LHCN-M2 (cell line): Measurements from ENCODE around the gene ABR. TPM values are rescaled to one million over a fixed set of nuclear protein-coding genes. Genes with fewer than 3 reads are reported as not detected.
"Not testable (repeated sequence)": the region's sequence is repeated elsewhere in the genome, so short reads cannot be mapped to it uniquely, and the experiment has no call there.

Experiments used
- DNase-seq: peaks from one replicate; pipeline ENCODE4 v3.0.0-alpha.2; 2012; ENCODE audit warnings: low read depth
- total RNA-seq: library from RNA; depleted of rRNA; stranded (reverse); fragments of >200 nt; gene quantifications from 2 replicates; pipeline ENCODE4 v1.2.3, GENCODE V29; 2014

Gene ABR
- total RNA-seq, 1 experiment from 2014 or later, result 79.6 TPM

DNA sequence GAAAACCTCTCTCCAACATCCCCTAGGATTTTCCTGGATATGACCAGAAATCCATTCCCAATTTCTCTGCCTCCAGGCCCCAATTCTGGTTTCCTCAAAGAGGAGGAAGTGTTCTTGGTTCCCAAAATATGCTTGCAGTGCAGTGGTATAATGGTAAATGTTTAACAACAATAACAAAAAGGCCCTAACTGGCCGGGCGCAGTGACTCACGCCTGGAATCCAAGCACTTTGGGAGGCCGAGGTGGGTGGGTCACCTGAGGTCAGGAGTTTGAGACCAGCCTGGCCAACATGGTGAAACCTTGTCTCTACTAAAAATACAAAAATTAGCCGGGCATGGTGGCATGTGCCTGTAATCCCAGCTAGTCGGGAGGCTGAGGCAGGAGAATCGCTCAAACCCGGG lies 184.5 kb downstream of the ABR start:
- not testable (repeated sequence) for DNase-seq

DNA sequence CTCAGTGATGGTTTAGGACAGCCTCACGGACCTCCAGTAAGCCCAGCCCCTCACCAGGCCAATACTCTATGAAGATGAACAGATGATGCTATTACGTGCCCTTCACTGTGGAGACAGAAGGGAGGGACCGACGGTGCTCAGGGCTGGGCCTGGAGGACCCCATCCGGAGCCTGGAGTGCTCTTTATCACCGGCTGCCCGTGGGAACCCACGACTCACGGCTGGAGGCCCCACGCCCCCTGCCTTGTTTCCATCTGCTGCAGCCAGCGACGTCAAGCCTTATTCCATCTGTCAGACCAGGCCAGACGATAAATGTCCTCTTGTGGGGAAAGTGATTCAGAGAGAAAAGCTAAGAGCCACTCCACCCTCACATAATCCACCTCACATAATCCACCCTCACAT lies 186.8 kb downstream of the ABR start:
- no peak for DNase-seq

DNA sequence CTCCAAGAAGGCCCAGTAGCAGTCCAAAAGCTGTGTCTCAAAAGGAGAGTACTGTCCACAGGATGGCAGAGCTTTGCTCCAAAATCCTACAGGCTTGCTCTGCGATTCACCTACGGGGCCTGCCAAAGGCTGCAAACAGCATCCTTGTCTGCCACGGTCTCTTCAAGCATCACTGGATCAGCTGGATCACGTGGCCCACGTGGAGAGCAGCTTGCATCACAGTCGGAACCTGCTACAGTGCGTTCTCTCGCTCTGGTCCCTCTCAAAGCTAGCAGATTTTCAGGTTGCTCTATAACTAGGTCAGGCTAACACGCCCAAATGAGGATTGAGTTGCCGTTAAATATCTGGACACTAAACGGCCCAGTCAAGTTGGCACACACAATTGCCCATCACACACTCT lies 191.2 kb downstream of the ABR start:
- DNase-seq, result no peak

DNA sequence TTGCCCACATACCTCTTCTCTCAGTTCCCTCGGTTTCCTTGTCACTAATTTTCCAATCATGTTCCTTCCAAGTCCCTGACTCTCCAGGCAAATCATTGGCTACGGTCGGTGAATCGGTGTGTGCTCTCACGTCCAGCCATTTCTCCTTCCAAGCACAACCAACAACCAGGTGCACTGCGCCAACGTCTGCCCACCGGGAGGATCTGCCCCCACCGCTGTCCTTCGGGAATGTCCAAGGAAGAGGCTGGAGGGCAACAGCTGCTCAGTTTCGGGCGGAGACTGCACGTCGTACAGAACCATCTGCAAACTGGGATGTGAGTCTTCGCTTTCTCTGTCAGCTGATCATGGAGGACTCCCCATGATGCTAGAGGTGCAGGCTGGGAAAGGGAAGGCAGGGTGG lies 191.8 kb downstream of the ABR start:
- no peak for DNase-seq

DNA sequence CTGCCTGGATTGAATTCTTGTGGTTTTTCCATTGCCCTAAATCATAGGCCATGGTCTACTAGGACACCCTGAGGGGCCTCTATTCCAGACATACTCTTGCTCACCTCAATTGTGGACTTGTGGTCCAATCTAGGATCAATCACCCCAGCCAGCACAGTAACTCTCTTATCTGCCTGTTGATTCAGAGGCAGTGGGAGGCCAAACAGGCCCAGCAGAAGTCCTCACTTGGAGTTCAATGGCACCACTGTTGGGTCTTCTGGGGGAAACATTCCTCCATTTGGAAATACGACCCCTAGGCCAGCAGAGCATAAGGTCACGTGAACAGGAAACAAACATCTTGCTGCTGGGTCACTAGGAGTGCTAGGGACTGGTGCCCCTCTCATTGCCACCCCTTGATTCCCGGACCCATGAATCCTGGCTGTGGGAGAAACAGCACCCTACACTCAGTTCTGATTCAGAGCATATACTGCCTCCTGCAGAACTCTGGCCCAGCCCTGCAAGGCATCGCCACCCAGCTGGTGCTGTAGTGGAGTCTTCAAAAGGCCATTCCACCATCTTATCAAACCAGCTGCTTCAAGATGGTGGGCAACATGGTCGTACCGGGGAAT lies 193.4 kb downstream of the ABR start:
- no peak for DNase-seq

DNA sequence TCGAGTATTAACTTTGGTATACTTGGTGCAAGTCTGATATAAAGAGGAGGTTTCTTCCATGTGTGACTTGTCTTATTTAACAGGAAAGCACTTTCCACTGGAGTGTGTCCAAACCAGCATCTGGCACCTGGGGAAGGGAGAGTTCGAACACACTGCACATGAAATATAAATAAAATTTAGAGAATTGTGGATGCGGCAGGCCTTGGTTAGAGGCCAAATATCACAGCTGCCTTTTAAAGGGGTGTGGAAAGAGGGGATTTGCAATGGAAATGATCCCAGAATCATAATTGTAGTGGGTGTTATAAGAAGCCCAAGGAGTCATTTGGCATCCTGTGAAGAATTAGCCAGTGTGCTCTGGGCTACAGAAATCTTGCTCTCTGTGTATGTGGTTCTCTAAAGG lies 195.9 kb downstream of the ABR start:
- no peak for DNase-seq

DNA sequence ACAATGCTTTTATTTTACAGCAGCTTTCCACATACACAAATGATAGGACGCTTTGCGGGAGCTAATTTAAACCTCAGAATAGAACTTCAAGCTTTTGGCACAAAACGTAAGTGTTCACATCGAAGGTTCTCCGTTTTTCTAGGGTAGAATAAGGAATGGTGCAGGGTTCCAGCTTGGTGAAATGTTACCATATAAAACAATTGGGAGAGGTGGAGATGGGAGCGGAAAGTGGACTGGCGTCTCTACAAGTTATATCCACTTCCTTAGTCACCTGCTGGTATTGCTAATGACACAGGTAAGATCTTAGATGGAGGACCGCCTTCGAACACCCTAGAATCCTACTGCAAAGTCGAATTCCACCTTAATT lies 198.5 kb downstream of the ABR start:
- no peak for DNase-seq

DNA sequence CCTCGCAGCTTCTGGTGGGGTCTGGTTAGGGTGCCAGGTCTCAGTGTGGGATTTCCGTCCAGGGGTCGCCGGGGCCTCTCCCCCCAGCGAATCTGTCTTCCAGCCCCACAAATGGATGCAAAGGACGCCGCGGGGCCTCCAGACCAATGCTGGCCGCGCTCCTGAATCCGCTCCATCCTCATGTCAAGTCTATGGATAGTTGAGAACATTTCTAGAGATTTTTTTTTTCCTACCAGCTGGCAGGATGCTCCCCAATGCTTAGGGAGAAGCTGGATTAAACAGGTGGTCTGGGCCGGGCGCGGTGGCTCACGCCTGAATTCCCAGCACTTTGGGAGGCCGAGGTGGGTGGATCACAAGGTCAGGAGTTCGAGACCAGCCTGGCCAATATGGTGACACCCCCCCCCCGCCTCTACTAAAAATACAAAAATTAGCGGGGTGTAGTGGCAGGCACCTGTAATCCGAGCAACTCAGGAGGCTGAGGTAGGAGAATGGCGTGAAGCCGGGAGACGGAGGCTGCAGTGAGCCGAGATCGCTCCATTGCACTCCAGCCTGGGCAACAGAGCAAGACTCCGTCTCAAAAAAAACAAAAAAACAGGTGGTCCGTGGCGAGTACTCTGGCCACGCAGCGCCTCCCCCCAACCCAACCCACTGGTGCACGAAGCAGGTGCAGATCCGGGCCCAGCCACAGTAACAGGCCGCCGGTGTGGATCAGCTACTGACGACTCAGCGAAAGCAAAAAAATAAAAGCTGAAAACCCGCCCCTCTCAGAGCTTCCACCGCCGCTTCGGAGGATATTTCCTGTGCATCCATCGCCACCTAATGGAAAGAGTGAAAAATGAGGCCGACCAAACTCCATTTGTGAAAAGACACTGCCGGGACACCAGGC lies 199.1 kb downstream of the ABR start:
- peak; percentile 84 for DNase-seq

DNA sequence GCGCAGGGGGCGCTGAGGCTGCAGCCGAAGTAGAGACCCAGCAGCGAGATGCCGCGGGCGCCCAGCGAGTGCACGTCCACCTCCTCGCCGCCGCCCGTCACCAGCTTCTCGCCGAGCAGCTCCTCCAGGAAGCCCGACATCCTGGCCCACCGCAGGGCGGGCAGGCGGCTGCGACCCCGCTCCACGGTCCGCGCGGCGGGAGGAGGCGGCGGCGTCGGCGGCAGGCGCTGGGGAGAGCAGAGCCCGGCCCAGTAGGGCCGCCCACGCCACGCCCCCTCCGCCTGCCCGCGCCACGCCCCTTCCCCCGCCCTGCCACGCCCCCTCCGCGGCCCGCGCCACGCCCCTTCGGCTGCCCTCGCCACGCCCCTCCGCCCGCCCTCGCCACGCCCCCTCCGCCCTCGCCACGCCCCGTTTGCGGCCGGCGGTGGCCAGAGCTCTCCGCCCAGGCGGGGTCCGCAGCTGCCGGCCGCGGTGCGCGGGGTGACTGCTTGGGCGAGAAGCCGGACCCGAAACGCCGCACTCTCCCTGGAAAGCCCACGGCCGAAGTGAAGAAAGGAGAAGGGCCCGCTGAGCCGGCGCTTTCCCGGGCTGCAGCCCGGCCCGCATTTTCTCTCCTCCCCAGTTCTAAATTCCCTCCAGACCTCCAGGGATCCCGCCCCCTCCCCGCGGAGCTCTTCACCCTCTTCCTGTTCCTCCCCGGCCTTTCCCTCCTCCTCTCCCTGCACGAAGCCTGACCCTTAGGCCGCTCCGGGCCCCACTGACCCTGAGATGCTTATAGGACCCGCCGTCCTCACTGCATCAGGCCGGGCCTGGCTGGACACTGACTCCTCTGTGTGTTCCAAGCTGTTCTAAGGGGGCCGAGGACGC lies 200.0 kb downstream of the ABR start, which contains the start of gene NXN:
TSS of gene NXN (minus strand) at position 238 of the 867 bp plus-strand sequence.
- peak; percentile 53 for DNase-seq

DNA sequence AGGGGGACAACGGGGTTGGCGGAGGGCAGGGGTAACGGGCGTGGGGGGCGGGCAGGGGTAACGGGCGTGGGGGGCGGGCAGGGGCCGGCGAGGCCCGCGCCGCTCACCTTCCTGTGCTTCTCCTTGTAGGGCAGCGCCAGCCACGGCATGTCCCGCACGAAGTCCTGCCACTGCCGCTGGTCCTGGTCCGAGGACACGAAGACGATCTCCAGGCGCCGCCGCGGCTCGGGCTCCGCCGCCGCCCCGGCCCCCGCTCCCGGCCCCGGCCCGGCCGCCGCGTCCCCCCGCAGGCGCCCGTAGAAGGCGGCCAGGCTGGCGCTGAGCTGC lies 200.6 kb downstream of the ABR start:
- no peak for DNase-seq

DNA sequence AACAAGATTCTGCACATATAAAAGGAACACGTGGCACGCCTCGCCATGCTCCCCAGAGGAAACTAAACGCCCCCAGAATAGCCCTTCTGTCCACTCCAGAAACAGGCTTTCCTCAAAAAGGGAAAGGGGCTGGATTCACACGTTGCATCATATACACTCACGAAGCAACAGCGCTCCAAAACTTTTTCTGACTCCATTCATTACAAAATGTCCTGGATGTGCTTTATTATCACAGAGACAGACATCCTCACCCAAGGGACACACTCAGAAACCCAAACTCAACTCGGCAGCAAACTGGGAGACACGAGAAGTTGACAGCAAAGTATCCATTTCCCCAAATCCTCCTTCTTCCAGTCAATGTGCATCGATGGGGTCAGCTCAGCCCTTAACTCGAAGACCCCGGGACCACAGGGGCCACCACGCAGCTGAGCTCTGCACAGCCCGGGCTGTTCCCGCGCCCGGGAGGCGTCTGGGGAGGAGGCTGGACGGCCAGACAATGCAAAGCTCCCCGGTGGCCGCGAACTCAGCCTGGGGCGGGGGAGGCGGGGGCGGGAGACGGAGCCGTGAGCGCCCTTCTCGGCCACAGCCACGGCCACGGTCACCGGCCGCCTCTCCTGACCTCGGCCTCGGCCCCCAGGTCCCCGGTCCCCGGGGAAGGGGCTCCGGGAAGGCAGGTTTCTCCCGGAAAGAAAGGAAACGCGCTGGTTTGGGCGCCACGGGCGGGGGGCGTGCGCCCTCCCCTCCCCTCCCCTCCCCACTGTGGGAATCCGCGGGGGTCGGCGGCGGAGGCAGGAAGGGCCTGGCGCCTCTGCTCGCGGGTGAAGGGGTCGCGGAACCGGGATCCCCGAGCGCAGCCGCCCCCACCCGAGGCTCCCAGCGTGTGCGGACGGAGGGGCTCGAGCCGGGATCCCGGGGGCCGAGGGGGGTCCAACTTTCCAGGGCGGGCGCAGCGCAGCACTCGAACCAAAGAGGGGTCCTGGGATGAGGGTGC lies 201.4 kb downstream of the ABR start:
- no peak for DNase-seq

DNA sequence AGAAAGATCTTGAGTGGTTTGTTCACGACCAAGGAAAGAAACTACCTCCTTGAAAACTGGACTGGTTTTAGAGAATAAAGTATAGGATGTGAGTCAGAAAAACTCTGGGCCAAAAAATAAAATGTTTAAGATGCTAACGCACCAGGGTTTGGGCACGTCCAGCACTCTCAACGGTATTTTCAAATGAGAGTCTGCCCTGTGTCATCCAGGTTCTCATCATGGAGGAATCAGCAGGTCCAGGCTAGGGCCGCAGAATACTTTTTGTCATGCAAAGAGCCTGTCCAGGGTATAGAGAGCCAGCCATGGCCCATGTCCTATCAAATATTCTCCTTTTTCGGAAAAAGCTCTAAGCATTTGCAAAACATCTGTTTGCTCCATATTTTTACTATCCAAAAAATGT lies 202.6 kb downstream of the ABR start:
- no peak for DNase-seq

DNA sequence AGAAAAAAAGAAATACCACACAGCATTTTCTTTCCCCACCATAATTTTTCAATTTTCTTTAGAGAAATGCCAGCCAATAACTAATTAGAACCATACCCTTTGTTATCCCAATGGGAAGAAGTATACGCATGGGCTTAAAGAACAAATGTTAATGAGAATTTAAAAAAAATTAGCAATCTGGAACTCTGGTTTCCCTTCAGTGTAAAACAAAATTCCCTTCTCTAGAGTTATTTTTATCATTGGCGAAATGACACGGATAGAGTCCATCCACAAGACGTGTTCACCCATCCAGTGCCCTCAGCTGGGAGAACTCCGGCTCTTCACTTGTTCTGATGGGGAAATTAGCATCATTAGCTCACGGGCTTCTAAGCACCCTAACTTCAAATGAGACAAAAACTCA lies 203.5 kb downstream of the ABR start:
- DNase-seq, result no peak

DNA sequence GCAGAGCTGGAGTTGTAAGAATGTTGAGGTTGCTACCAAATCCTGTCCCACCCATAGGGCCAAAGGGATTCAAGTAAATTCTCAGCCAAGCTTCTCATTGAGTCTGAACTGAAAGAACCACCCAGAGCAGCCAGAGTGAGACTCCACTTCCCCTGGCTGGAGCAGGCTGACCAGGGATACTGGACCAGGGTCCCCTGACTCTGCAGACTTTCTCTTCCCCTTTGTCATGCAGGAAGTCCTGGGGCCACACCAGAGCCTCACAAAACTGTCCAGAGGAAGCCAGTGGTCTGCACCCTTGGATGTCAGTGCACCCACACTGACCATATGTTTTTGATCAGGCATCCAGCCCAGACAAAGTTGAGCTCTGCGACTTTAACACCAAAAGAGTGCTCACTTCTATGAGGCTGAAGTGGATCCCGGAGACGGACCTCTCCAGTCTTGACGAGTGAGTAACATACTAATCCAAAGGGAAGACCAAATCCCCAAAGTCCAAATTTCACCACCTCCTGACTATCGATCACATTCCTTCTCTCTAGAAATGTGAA lies 204.3 kb downstream of the ABR start:
- no peak for DNase-seq

DNA sequence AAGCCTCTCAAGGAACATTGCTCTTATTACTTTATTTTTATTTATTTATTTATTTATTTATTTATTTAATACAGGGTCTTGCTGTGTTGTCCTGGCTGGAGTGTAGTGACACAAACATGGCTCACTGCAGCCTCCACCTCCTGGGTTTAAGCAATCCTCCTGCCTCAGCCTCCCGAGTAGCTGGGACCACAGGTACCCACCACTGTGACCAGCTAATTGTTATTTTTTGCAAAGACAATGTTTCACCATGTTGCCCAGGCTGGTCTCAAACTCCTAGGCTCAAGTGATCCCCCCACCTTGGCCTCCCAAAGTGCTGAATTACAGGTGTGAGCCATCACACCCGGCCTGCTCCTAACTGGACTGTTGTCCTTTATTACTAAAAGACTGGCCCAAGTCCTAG lies 205.0 kb downstream of the ABR start:
- DNase-seq, result not testable (repeated sequence)

DNA sequence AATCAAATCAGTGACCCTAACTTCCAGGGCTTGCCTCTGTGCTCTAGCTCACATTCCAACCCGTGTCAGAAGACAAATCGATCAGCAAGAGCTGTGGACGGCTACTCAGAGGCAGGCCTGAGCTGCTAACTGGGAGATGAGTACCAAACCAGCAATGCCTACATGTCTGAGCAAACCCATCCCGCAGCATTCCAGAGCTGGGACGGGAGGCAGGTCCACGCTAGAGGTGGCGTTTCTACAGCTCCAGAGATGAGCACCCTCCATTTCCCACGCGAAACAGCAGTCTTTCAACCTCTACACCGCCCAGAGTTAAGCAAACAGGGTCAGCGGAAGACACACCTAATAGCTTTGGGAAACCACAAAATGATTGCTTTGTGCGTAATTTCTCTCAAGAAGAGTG lies 206.7 kb downstream of the ABR start:
- no peak for DNase-seq

DNA sequence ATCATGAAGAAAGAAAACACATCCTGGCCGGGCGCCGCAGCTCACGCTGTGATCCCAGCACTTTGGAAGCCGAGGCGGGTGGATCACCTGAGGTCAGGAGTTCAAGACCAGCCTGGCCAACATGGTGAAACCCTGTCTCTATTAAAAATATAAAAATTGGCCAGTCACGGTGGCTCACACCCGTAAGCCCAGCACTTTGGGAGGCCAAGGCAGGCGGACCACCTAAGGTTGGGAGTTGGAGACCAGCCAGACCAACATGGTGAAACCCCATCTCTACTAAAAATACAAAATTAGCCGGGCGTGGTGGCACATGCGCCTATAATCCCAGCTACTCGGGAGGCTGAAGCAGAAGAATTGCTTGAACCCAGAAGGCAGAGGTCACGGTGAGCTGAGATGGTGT lies 207.9 kb downstream of the ABR start:
- DNase-seq, result not testable (repeated sequence)

DNA sequence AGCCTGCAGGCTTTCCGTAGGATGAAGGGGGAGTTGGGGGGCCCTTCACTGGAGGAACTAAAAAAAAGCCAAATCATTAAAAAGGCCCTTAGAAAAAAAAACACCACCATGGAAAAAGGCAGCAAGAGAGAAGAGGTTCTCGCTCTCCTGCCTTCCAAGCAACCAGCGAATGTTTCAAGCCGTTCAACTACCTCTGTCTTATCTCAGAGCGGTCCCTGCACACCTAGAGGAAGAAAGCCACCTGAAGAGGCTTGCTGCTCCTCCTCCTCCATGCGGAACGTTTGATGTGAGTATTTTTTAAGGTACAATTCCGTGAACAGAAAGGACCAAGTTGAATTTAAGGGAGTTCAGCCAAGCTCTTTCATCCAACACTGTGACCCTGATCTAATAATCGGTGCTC lies 209.4 kb downstream of the ABR start:
- no peak for DNase-seq

DNA sequence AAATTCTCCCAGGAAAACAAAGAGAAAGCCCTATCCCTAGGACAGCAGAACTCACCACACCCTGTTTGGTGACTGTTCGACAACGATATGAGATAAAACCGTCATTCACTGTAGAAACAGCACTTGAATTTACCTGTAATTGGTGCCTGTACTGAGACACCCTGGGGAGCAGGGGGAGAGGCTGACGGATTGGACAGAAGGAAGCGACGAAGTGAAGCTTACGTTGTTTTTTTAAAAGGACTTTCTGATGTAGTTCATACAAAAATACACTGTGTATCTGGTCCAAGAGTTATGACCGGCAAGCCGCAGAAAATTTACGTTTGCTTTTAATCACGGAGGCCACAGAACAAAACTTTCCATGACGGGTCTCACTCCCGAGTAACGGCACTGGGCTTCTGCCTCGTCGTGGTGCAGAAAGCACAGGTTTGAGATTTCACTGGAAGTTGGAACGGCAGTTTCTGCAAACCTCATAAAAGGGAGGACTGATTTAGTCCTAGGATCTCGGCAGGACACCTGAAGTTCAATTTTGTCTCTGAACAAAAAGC lies 209.9 kb downstream of the ABR start:
- no peak for DNase-seq
